Measurements from ENCODE around the gene ASIC1. TPM values are rescaled to one million over a fixed set of nuclear protein-coding genes. Genes with fewer than 3 reads are reported as not detected.

Gene ASIC1
- total and polyA plus RNA-seq, 2 of the 4 experiments (the other 2 are of a cell fraction) = 1.6 to 9.9 TPM

DNA sequence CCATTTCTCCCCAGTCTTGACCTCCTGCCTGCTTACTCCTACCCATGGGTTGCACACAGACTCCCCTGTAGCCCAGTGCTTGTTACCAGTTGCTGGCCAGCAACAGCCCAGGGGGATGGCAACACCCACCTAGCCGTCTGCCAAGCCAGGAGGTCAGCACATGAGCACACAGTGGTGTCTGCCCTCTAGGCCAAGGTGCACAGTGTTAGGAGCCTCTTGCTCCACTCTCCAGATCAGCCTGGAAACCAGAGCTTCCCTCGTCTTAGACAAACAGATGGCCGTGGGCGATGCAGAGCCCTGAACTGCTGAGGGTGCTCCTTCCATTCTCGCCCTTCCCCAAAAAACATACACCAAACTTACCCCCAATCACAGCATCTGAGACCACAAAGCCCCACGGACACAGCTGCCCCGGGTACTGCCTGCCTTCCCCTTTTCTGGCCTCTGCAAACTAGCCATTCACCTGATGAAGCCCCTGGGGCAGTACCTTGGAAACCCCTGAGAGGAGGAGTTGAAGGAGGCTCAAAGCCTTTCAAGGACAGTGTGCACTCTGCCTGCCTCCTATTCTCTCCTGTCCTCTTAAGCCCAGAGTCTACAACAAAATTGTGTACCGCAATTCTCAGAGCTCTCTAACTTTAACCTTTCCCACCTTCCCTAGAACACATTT lies 45.4 kb downstream of the ASIC1 start:
- Histone ChIP-seq H2BK15ac (ENCODE audit: low read depth, low read length) (no peak overlapping the region), H3K27me3 (ENCODE audit: control insufficient read depth, insufficient read depth, low read length) (peaks cover 4% of the 10 kb centered on the region; the same call in 1 of the 2 replicates), H2BK120ac (ENCODE audit: low read depth, low read length) (no peak overlapping the region), H3K36me3 (ENCODE audit: control insufficient read depth, insufficient read depth, low read length) (peaks cover 29% of the 10 kb centered on the region), H2BK20ac (ENCODE audit: low read depth, low read length) (no peak overlapping the region), H3K4me1 (ENCODE audit: control insufficient read depth, insufficient read depth, low read length) (no peaks in the 10 kb centered on the region), H3K27ac (ENCODE audit: insufficient read depth, low read length) (no peak overlapping the region), H3K18ac (ENCODE audit: low read depth, low read length) (no peak overlapping the region), H3K9me3 (ENCODE audit: control insufficient read depth, insufficient read depth, low read length) (no peaks in the 10 kb centered on the region), H2AK5ac (ENCODE audit: low read depth, low read length) (no peak overlapping the region), H2AK9ac (replicated peaks; ENCODE audit: low read depth, low read length, poor library complexity) (no peak overlapping the region), H2AFZ (replicated peaks; ENCODE audit: low read length, poor library complexity) (no peak overlapping the region), H3K4ac (ENCODE audit: low read depth, low read length) (no peak overlapping the region), H3K4me2 (ENCODE audit: low read depth, low read length) (no peak overlapping the region), H3K14ac (replicated peaks; ENCODE audit: low read depth, low read length) (no peak overlapping the region), H4K20me1 (ENCODE audit: insufficient read depth, low read length) (0 out of 2 replicates have a peak, but pooled peaks cover 5% of the 10 kb centered on the region), H3K79me1 (ENCODE audit: low read depth in 1 of 2, low read length in 2 of 2) (peaks cover 0 to 15% of the 10 kb centered on the region in 2 experiments; a peak in 1 of 4 replicates), H4K8ac (ENCODE audit: low read depth in 2 of 2, low read length in 2 of 2) (no peak overlapping the region), H4K5ac (ENCODE audit: low read depth, low read length) (no peak overlapping the region), H3K23ac (ENCODE audit: low read depth, low read length) (no peak overlapping the region), H3K4me3 (ENCODE audit: insufficient read depth, low read depth, low read length) (no peak overlapping the region), H3K9ac (ENCODE audit: low read depth, low read length) (no peak overlapping the region), H3K9me1 (ENCODE audit: insufficient read depth, low read length) (no peaks in the 10 kb centered on the region), H4K91ac (ENCODE audit: insufficient read depth, low read depth, low read length) (no peak overlapping the region), H2BK5ac (ENCODE audit: low read depth, low read length, poor library complexity, severe bottlenecking) (no peak overlapping the region), H3K56ac (ENCODE audit: extremely low read depth, insufficient read depth, low read length) (no peak overlapping the region)
- in situ Hi-C loops (cut with MboI; ENCODE audit: low sequenced_read_pairs) = no loop called here
- ATAC-seq (ENCODE audit: low read depth) (no peak), DNase-seq (no peak)
- no TSS peak for BruUV-seq (replicated peaks)
- intact Hi-C loops (cut with micrococcal nuclease) = no loop called here
- no CpG with 5 or more reads among the region's 8 CpGs for WGBS, 2 experiments (ENCODE audit: extremely low coverage in 2 of 2, insufficient read length in 1 of 2)
- dilution Hi-C loops (cut with HindIII; ENCODE audit: low sequenced_read_pairs, unreplicated experiment) = no loop called here
- no peak for TF ChIP-seq RFX5 (IDR thresholded peaks at IDR 0.05; ENCODE audit: low read depth, low read length)
- TF ChIP-seq, protein P1, sequence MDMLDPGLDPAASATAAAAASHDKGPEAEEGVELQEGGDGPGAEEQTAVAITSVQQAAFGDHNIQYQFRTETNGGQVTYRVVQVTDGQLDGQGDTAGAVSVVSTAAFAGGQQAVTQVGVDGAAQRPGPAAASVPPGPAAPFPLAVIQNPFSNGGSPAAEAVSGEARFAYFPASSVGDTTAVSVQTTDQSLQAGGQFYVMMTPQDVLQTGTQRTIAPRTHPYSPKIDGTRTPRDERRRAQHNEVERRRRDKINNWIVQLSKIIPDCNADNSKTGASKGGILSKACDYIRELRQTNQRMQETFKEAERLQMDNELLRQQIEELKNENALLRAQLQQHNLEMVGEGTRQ (IDR thresholded peaks at IDR 0.05; ENCODE audit: low read depth, low read length) = no peak
- no peak for TF ChIP-seq POLR2A (IDR thresholded peaks at IDR 0.05; ENCODE audit: low read depth, low read length)
- TF ChIP-seq MAFK (IDR thresholded peaks at IDR 0.05; ENCODE audit: low read depth, low read length) = no peak
- TF ChIP-seq, protein P2, sequence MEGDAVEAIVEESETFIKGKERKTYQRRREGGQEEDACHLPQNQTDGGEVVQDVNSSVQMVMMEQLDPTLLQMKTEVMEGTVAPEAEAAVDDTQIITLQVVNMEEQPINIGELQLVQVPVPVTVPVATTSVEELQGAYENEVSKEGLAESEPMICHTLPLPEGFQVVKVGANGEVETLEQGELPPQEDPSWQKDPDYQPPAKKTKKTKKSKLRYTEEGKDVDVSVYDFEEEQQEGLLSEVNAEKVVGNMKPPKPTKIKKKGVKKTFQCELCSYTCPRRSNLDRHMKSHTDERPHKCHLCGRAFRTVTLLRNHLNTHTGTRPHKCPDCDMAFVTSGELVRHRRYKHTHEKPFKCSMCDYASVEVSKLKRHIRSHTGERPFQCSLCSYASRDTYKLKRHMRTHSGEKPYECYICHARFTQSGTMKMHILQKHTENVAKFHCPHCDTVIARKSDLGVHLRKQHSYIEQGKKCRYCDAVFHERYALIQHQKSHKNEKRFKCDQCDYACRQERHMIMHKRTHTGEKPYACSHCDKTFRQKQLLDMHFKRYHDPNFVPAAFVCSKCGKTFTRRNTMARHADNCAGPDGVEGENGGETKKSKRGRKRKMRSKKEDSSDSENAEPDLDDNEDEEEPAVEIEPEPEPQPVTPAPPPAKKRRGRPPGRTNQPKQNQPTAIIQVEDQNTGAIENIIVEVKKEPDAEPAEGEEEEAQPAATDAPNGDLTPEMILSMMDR (conservative IDR thresholded peaks at IDR 0.05; ENCODE audit: low read depth, low read length) = no peak
- TF ChIP-seq BHLHE40 (IDR thresholded peaks at IDR 0.05; ENCODE audit: low read depth, low read length) = no peak
- no peak for TF ChIP-seq SMC3 (IDR thresholded peaks at IDR 0.05; ENCODE audit: low read depth, low read length)
- TF ChIP-seq MAZ (IDR thresholded peaks at IDR 0.05; ENCODE audit: borderline replicate concordance, low read depth, low read length) = no peak
- TF ChIP-seq FOS (IDR thresholded peaks at IDR 0.05; ENCODE audit: low read depth, low read length) = no peak
- TF ChIP-seq NFE2L2 (IDR thresholded peaks at IDR 0.05; ENCODE audit: low read depth, low read length) = no peak
- TF ChIP-seq CEBPB (IDR thresholded peaks at IDR 0.05; ENCODE audit: low read depth, low read length) = no peak
- no peak for TF ChIP-seq RCOR1 (IDR thresholded peaks at IDR 0.05; ENCODE audit: insufficient replicate concordance, low read length)
- no peak for TF ChIP-seq MXI1 (IDR thresholded peaks at IDR 0.05; ENCODE audit: borderline replicate concordance, low read depth, low read length)
- TF ChIP-seq, protein P3, sequence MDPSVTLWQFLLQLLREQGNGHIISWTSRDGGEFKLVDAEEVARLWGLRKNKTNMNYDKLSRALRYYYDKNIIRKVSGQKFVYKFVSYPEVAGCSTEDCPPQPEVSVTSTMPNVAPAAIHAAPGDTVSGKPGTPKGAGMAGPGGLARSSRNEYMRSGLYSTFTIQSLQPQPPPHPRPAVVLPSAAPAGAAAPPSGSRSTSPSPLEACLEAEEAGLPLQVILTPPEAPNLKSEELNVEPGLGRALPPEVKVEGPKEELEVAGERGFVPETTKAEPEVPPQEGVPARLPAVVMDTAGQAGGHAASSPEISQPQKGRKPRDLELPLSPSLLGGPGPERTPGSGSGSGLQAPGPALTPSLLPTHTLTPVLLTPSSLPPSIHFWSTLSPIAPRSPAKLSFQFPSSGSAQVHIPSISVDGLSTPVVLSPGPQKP (IDR thresholded peaks at IDR 0.05; ENCODE audit: borderline replicate concordance, low read depth, low read length) = no peak
- no peak for TF ChIP-seq CHD1 (IDR thresholded peaks at IDR 0.05; ENCODE audit: low read depth, low read length)
- TF ChIP-seq RAD21 (IDR thresholded peaks at IDR 0.05; ENCODE audit: low read length) = no peak
- ChIA-PET POLR2A (ENCODE audit: unreplicated experiment) (no interaction called here), CTCF (interaction anchor here (0.6 to 1.4 kb wide), 3 partner anchors 9 to 218 kb away, joined by 3 to 4 read pairs (median 4); partner anchors contain the start of gene COX14)

Data from IMR-90 (cell line).